ENCODE data around the gene NEO1. TPM values are rescaled to one million over a fixed set of nuclear protein-coding genes. Genes with fewer than 3 reads are reported as not detected.

NEO1 gene
- total RNA-seq, 1 donor from 2014 or later, result 2.3 TPM

- no peak for DNase-seq
- ChIA-PET CTCF (no interaction called here), POLR2A (no interaction called here)
- Mint-ChIP-seq H3K36me3 (ENCODE audit: low read depth) (no peaks in the 10 kb centered on the region), H3K27me3 (peaks cover 24% of the 10 kb centered on the region), H3K4me1 (peaks cover 9% of the 10 kb centered on the region), H3K27ac (no peak overlapping the region), H3K9me3 (no peaks in the 10 kb centered on the region), H3K4me3 (no peak overlapping the region)
- no peak for TF ChIP-seq CTCF (IDR thresholded peaks at IDR 0.05)
- no peak for ATAC-seq (ENCODE audit: low read depth)
- intact Hi-C loops (cut with micrococcal nuclease), result loop anchor here (5.0 kb wide), 2 partner anchors 367 to 578 kb away; partner anchors contain the start of genes BBS4, HIGD2B and NPTN
These were observed 2.2 kb downstream of the NEO1 start for GRCh38 chr15:73054417-73054953.

GRCh38 chr15:73056460-73056859, 4.2 kb downstream of the NEO1 start:
- ChIA-PET POLR2A (no interaction called here), CTCF (no interaction called here)
- H3K9me3 Mint-ChIP-seq, result no peaks in the 10 kb centered on the region
- intact Hi-C loops (cut with micrococcal nuclease), result no loop called here
- H3K27ac Mint-ChIP-seq, result no peak overlapping the region
- no peaks in the 10 kb centered on the region for H3K36me3 Mint-ChIP-seq (ENCODE audit: low read depth)
- DNase-seq (no peak), ATAC-seq (ENCODE audit: low read depth) (no peak)
- H3K4me3 Mint-ChIP-seq, result no peak overlapping the region
- peaks cover 20% of the 10 kb centered on the region for H3K27me3 Mint-ChIP-seq
- peaks cover 7% of the 10 kb centered on the region for H3K4me1 Mint-ChIP-seq
- no peak for TF ChIP-seq CTCF (IDR thresholded peaks at IDR 0.05)

DNA sequence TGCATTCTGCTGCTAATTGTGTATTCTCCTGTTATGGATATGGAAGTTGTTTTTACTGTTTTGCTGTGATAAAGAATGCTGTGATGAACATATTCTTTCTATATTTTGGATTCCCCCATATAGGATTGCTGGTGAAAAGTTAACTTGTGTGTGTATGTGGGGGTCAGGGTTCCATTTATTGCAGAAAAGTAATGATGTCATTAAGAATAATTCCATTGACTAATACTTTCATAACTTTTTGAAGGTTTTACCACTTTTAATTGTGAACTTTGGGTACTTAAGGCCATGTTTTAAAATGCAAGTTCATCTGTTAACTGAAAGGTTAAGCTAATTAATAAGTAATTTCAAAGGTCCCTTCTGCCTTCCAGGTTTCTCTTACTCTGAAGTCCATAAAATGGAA, 6.2 kb downstream of the NEO1 start:
- H3K27me3 Mint-ChIP-seq, result peaks cover 19% of the 10 kb centered on the region
- ChIA-PET POLR2A (no interaction called here), CTCF (no interaction called here)
- no peaks in the 10 kb centered on the region for H3K9me3 Mint-ChIP-seq
- no peak overlapping the region for H3K27ac Mint-ChIP-seq
- H3K36me3 Mint-ChIP-seq (ENCODE audit: low read depth), result no peaks in the 10 kb centered on the region
- no peak for TF ChIP-seq CTCF (IDR thresholded peaks at IDR 0.05)
- no peak overlapping the region for H3K4me3 Mint-ChIP-seq
- peaks cover 1% of the 10 kb centered on the region for H3K4me1 Mint-ChIP-seq
- no peak for ATAC-seq (ENCODE audit: low read depth)
- intact Hi-C loops (cut with micrococcal nuclease), result no loop called here
- DNase-seq, result no peak

- POLR2A ChIA-PET, result no interaction called here
These were observed 12.9 kb downstream of the NEO1 start for GRCh38 chr15:73065114-73065513.

GRCh38 chr15:73069109-73069508, 16.8 kb downstream of the NEO1 start:
- no peak overlapping the region for H3K4me3 Mint-ChIP-seq
- ATAC-seq (ENCODE audit: low read depth), result no peak
- no peak for TF ChIP-seq CTCF (IDR thresholded peaks at IDR 0.05)
- H3K27ac Mint-ChIP-seq, result no peak overlapping the region
- no peak for DNase-seq
- peaks cover 17% of the 10 kb centered on the region for H3K27me3 Mint-ChIP-seq
- ChIA-PET CTCF (interaction anchor here (0.7 kb wide), 1 partner anchor 906 kb away, joined by 5 read pairs; no protein-coding TSS in a partner anchor), POLR2A (no interaction called here)
- no peaks in the 10 kb centered on the region for H3K4me1 Mint-ChIP-seq
- H3K36me3 Mint-ChIP-seq (ENCODE audit: low read depth), result no peaks in the 10 kb centered on the region
- H3K9me3 Mint-ChIP-seq, result no peaks in the 10 kb centered on the region
- intact Hi-C loops (cut with micrococcal nuclease), result no loop called here

More at GRCh38 chr15:73065114-73065513, 12.9 kb downstream of the NEO1 start:
- Mint-ChIP-seq H3K27ac (no peak overlapping the region), H3K27me3 (peaks cover 27% of the 10 kb centered on the region), H3K4me3 (no peak overlapping the region), H3K4me1 (no peaks in the 10 kb centered on the region), H3K36me3 (ENCODE audit: low read depth) (no peaks in the 10 kb centered on the region), H3K9me3 (no peaks in the 10 kb centered on the region)
- DNase-seq (no peak), ATAC-seq (ENCODE audit: low read depth) (no peak)
- no peak for TF ChIP-seq CTCF (IDR thresholded peaks at IDR 0.05)
- intact Hi-C loops (cut with micrococcal nuclease), result no loop called here
- CTCF ChIA-PET, result no interaction called here

Measured in activated B cell treated with CpG ODN at 0.5 μM for 24 hours (primary cell).